T-helper 17 cell (primary cell): Measurements from ENCODE around the gene INMT. TPM values are rescaled to one million over a fixed set of nuclear protein-coding genes. Genes with fewer than 3 reads are reported as not detected.
"Not testable (repeated sequence)": the region's sequence is repeated elsewhere in the genome, so short reads cannot be mapped to it uniquely, and the experiment has no call there.

Experiments
- ATAC-seq: fragments of 150-1000 bp; cut with Tn5 transposase; 2 replicates; pipeline ENCODE4 v1.10.0; 2021; ENCODE audit warnings: mild to moderate bottlenecking, moderate library complexity
- DNase-seq, 3 donors: peaks; one replicate each; pipeline versions ENCODE4 v3.0.0 to v3.0.0-alpha.2; 2020 to 2021
- H3K9me3 ChIP-seq: one replicate; pipeline ENCODE4 v1.7.0; 2013; ENCODE audit warnings: low read length, mild to moderate bottlenecking; ENCODE audit not compliant: control insufficient read depth, poor library complexity, severe bottlenecking
- H3K27ac Mint-ChIP-seq: one replicate; pipeline ENCODE4 v1.8.0; 2022; ENCODE audit warnings: mild to moderate bottlenecking, moderate library complexity, mixed read lengths
- H3K27me3 Mint-ChIP-seq: one replicate; pipeline ENCODE4 v1.8.0; 2022; ENCODE audit warnings: mixed read lengths
- H3K36me3 Mint-ChIP-seq: one replicate; pipeline ENCODE4 v1.8.0; 2022; ENCODE audit warnings: low read depth, mixed read lengths
- H3K4me1 Mint-ChIP-seq: one replicate; pipeline ENCODE4 v1.8.0; 2022; ENCODE audit warnings: mild to moderate bottlenecking, mixed read lengths
- H3K4me3 Mint-ChIP-seq: one replicate; pipeline ENCODE4 v1.8.0; 2022; ENCODE audit warnings: mild to moderate bottlenecking, moderate library complexity, mixed read lengths
- total RNA-seq, 4 donors: library from RNA in 2 of 4; stranded (reverse) in 2 of 4; gene quantifications; one replicate each; pipeline ENCODE4 v1.2.3 and lab custom pipeline; 2022 to 2026

The INMT gene
- total RNA-seq, 2 donors from 2014 or later, result 0.65 to 1.2 TPM

- Mint-ChIP-seq H3K36me3 (peaks cover 12% of the 10 kb centered on the region), H3K4me3 (no peak overlapping the region), H3K27ac (no peak overlapping the region), H3K4me1 (no peaks in the 10 kb centered on the region), H3K27me3 (no peaks in the 10 kb centered on the region)
- no peaks in the 10 kb centered on the region for H3K9me3 ChIP-seq
- ATAC-seq, result no peak
- no peak for DNase-seq
Measured at GRCh38 chr7:30714129-30714528, 37.8 kb upstream of the INMT start.

GRCh38 chr7:30717181-30717580 is 34.8 kb upstream of the INMT start:
- DNase-seq, result no peak
- H3K36me3 Mint-ChIP-seq, result peaks cover 12% of the 10 kb centered on the region
- no peak for ATAC-seq
- no peaks in the 10 kb centered on the region for H3K9me3 ChIP-seq
- no peak overlapping the region for H3K4me3 Mint-ChIP-seq
- H3K27me3 Mint-ChIP-seq, result no peaks in the 10 kb centered on the region
- no peak overlapping the region for H3K27ac Mint-ChIP-seq
- no peaks in the 10 kb centered on the region for H3K4me1 Mint-ChIP-seq

GRCh38 chr7:30719434-30719833 is 32.5 kb upstream of the INMT start:
- not testable (repeated sequence) for H3K27me3 Mint-ChIP-seq, H3K4me1 Mint-ChIP-seq, H3K27ac Mint-ChIP-seq, DNase-seq, H3K4me3 Mint-ChIP-seq, ATAC-seq, H3K9me3 ChIP-seq
- peaks cover 12% of the 10 kb centered on the region for H3K36me3 Mint-ChIP-seq

- DNase-seq, result no peak
- H3K27me3 Mint-ChIP-seq, result no peaks in the 10 kb centered on the region
- H3K9me3 ChIP-seq, result no peaks in the 10 kb centered on the region
- H3K4me1 Mint-ChIP-seq, result peaks cover 5% of the 10 kb centered on the region
- ATAC-seq, result no peak
- H3K27ac Mint-ChIP-seq, result no peak overlapping the region
- H3K4me3 Mint-ChIP-seq, result no peak overlapping the region
- H3K36me3 Mint-ChIP-seq, result peaks cover 9% of the 10 kb centered on the region
Measured at GRCh38 chr7:30721211-30721610, 30.7 kb upstream of the INMT start.

DNA sequence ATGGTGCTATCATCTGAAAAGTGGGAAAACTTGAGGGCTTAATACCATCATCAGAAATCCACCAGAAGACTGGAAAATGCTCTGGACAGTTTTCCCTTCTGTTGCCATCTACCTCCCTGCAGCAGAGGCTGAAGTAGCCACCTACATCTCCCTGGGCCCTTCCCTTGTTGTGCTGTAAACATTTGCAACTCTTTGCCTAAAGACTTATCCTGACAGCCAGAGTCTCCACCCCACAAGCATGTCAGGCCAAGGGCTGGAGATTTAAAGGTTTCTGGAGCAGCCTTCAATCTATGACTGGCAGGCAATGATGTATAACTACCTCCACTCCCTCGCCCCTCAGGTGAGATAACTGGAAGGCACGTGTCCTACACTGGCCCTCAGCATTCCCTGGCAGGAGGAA is 29.7 kb upstream of the INMT start:
- peaks cover 5% of the 10 kb centered on the region for H3K36me3 Mint-ChIP-seq

DNA sequence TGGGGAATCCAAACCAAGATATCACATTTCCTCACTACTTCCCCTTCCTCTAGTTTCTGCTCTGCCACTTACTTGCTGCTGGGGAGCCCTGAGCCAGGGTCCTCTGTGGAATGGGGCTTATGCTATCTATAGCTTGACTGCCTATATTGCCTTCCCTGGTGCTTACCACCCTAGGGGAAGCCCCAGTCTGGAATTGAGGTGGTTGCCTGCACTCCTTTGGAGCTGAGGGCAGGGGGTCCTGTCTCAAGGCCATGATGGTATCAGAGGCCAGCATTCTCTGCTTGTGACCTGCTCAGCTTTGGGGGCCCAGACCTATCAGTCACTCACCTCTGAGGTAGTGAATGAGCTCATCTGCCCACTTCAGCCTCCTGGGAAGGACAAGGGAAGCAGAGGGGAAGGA is 29.3 kb upstream of the INMT start:
- ATAC-seq, result no peak
- peaks cover 13% of the 10 kb centered on the region for H3K4me1 Mint-ChIP-seq
- H3K27me3 Mint-ChIP-seq, result no peaks in the 10 kb centered on the region

More for the DNA sequence above, 29.7 kb upstream of the INMT start:
- ATAC-seq (no peak), DNase-seq (no peak)
- no peaks in the 10 kb centered on the region for H3K27me3 Mint-ChIP-seq
- H3K9me3 ChIP-seq, result no peaks in the 10 kb centered on the region
- H3K27ac Mint-ChIP-seq, result no peak overlapping the region
- H3K4me1 Mint-ChIP-seq, result peaks cover 12% of the 10 kb centered on the region
- H3K4me3 Mint-ChIP-seq, result no peak overlapping the region

GRCh38 chr7:30723776-30724175 is 28.2 kb upstream of the INMT start:
- ATAC-seq, result no peak
- Mint-ChIP-seq H3K36me3 (peaks cover 2% of the 10 kb centered on the region), H3K27me3 (no peaks in the 10 kb centered on the region), H3K4me3 (no peak overlapping the region), H3K4me1 (peaks cover 22% of the 10 kb centered on the region), H3K27ac (no peak overlapping the region)
- DNase-seq, result no peak
- no peaks in the 10 kb centered on the region for H3K9me3 ChIP-seq

More for the DNA sequence above, 29.3 kb upstream of the INMT start:
- H3K9me3 ChIP-seq, result no peaks in the 10 kb centered on the region
- H3K36me3 Mint-ChIP-seq, result peaks cover 4% of the 10 kb centered on the region
- DNase-seq, result no peak
- H3K27ac Mint-ChIP-seq, result no peak overlapping the region
- no peak overlapping the region for H3K4me3 Mint-ChIP-seq

DNA sequence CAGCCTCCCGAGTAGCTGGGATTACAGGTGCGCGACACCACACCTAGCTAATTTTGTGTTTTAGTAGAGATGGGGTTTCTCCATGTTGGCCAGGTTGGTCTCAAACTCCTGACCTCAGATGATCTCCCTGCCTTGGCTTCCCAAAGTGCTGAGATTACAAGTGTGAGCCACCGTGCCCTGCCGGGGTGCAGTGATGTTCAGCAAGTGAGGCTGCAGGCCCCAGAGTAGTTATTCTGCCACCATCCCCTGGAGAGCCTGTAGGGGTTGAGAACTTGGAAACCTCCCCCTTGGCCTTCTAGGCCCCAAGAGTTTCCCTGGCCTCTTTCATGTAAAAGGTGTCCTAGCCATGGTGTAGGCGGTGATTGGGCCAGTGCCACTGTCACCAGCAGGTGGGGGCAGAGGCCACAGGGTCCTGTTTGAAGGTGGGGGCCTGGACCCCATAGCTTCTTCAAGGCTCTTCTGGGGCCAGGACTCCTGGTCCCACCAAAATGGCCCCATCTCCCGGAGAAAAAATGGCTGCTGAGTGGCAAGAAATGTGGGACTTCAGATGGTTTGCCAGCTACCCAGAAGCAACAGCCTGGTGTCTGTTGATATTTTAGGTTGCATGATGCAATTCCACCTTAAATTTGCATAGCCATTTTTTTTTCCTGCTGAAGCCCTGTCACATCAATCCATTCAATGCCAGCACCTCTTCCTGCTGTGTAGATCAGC is 25.5 kb upstream of the INMT start:
- ATAC-seq, result peak; percentile 28
- H3K4me1 Mint-ChIP-seq, result peaks cover 27% of the 10 kb centered on the region

GRCh38 chr7:30727061-30727945 is 24.6 kb upstream of the INMT start:
- DNase-seq, result peak in 2 of 3 donors; percentile 17 to 18
- peak; percentile 93 for ATAC-seq
- Mint-ChIP-seq H3K4me3 (peak overlapping the region; percentile 89), H3K27me3 (no peaks in the 10 kb centered on the region), H3K4me1 (peaks cover 32% of the 10 kb centered on the region), H3K36me3 (no peaks in the 10 kb centered on the region), H3K27ac (peak overlapping the region; percentile 90)
- H3K9me3 ChIP-seq, result no peaks in the 10 kb centered on the region

More for the DNA sequence above, 25.5 kb upstream of the INMT start:
- peak overlapping the region; percentile 90 for H3K27ac Mint-ChIP-seq
- DNase-seq, result no peak
- H3K9me3 ChIP-seq, result no peaks in the 10 kb centered on the region
- H3K27me3 Mint-ChIP-seq, result no peaks in the 10 kb centered on the region
- H3K36me3 Mint-ChIP-seq, result no peaks in the 10 kb centered on the region
- H3K4me3 Mint-ChIP-seq, result peak overlapping the region; percentile 89

DNA sequence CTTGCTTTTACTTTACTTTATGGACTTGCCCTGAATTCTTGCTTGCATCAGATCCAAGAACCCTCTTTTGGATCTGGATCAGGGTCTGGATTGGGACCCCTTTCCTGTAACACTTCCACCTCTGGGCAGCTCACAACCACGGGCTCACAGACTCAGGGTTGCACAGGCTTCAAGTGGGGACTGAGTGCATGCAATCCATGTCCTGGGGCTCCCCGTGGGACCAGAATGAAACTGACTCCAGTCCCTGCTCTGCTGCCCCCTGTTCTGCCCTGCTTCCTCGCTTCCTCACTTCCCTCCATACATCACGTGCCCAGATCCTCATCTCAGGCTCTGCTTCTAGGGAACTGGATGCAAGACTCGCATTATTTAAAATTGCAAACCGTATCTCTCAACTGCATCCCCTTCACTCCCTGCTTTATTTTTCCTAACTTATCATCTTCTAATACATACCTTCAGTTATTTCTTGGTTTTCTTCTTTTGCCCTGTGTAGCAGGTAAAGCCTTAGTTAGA is 23.3 kb upstream of the INMT start:
- Mint-ChIP-seq H3K27me3 (no peaks in the 10 kb centered on the region), H3K4me1 (peaks cover 37% of the 10 kb centered on the region), H3K4me3 (peak overlapping the region; percentile 36), H3K36me3 (no peaks in the 10 kb centered on the region), H3K27ac (peak overlapping the region; percentile 62)
- no peak for DNase-seq
- no peaks in the 10 kb centered on the region for H3K9me3 ChIP-seq
- ATAC-seq, result no peak

DNA sequence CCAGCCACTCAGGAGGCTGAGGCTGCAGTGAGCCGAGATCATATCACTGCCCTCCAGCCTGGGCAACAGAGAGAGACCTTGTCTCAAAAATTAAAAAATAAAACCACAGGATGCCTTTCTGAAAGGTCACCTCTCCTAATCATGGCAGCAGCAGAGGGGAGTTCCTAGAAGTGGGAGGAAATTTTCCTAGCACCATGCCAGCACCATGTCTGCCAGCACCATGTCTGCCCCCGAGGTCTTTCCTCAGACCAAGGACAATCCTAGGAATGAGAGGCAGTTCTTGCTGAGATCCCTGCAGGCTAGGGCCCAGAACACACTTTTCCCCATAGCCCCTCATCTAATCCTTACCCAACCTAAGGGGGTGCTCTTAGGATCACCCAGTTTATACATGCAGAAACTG is 22.3 kb upstream of the INMT start:
- no peaks in the 10 kb centered on the region for H3K36me3 Mint-ChIP-seq
- no peaks in the 10 kb centered on the region for H3K27me3 Mint-ChIP-seq
- no peaks in the 10 kb centered on the region for H3K9me3 ChIP-seq
- DNase-seq (no peak), ATAC-seq (no peak)
- H3K27ac Mint-ChIP-seq, result no peak overlapping the region
- peaks cover 44% of the 10 kb centered on the region for H3K4me1 Mint-ChIP-seq
- no peak overlapping the region for H3K4me3 Mint-ChIP-seq

DNA sequence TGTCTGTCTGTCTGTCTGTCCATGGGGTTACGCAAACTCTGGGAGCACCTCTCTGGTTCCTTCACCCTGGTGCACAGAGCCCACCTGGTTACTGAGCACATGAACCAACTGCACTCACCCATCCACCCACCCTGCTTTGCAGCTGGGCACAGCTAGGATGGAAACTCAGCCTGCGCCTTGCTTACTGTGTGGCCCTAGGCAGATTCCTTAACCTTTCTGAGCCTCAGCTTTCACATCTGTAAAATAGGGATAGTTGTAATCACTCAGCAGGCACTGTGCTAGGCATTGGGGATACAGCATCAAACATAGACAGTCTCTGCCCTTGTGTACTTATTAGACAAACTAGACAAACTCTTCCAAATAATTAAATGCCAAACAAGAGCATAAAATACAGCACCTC is 21.8 kb upstream of the INMT start:
- no peaks in the 10 kb centered on the region for H3K9me3 ChIP-seq
- peaks cover 44% of the 10 kb centered on the region for H3K4me1 Mint-ChIP-seq
- DNase-seq (no peak), ATAC-seq (no peak)
- no peaks in the 10 kb centered on the region for H3K36me3 Mint-ChIP-seq
- H3K27ac Mint-ChIP-seq, result no peak overlapping the region
- H3K4me3 Mint-ChIP-seq, result no peak overlapping the region
- H3K27me3 Mint-ChIP-seq, result no peaks in the 10 kb centered on the region

- no peak overlapping the region for H3K4me3 Mint-ChIP-seq
- no peak overlapping the region for H3K27ac Mint-ChIP-seq
- DNase-seq, result no peak
- no peaks in the 10 kb centered on the region for H3K36me3 Mint-ChIP-seq
- H3K27me3 Mint-ChIP-seq, result no peaks in the 10 kb centered on the region
- no peaks in the 10 kb centered on the region for H3K9me3 ChIP-seq
- no peak for ATAC-seq
- peaks cover 40% of the 10 kb centered on the region for H3K4me1 Mint-ChIP-seq
Measured at GRCh38 chr7:30730996-30731395, 20.9 kb upstream of the INMT start.
